HL-60 (cell line): ENCODE measurements around the gene RALY.

Experiments
- DNase-seq, 2 experiments: peaks; one replicate each; pipeline ENCODE4 v3.0.0-alpha.2; 2010 to 2020; ENCODE audit warnings: low read depth in 1 of 2, low spot score in 1 of 2
- H3K27ac ChIP-seq: fragments of 250-450 bp; sonication (Bioruptor Pico); replicated peaks from 2 replicates; pipeline ENCODE4 v1.5.1; 2020; ENCODE audit warnings: mild to moderate bottlenecking, moderate library complexity
- H3K27me3 ChIP-seq: fragments of 250-450 bp; sonication (Bioruptor Pico); 2 replicates; pipeline ENCODE4 v1.5.1; 2021; ENCODE audit warnings: mild to moderate bottlenecking, moderate library complexity; ENCODE audit not compliant: insufficient read depth, poor library complexity, severe bottlenecking
- H3K4me3 ChIP-seq: replicated peaks from 2 replicates; pipeline ENCODE4 v1.5.1; 2011; ENCODE audit warnings: mild to moderate bottlenecking, control low read depth, low read length; ENCODE audit not compliant: insufficient read depth
- GABPA ChIP-seq: IDR thresholded peaks from 2 replicates; pipeline ENCODE4 v1.6.1; 2012; ENCODE audit warnings: low read depth
- POLR2AphosphoS5 ChIP-seq: IDR thresholded peaks from 2 replicates; pipeline ENCODE4 v1.6.1; 2012; ENCODE audit warnings: low read depth
- SPI1 ChIP-seq: IDR thresholded peaks from 2 replicates; pipeline ENCODE4 v1.6.1; 2012; ENCODE audit warnings: low read depth, mild to moderate bottlenecking, borderline replicate concordance
- TF ChIP-seq, protein P1 (sequence below): IDR thresholded peaks from 2 replicates; pipeline ENCODE4 v1.6.1; 2012; ENCODE audit warnings: low read depth; ENCODE audit not compliant: insufficient replicate concordance
- TF ChIP-seq, protein P2 (sequence below): IDR thresholded peaks from one replicate; pipeline ENCODE4 v1.5.1; 2011; ENCODE audit warnings: low read length, control low read depth, inconsistent platforms; ENCODE audit not compliant: insufficient read depth

Gene RALY

DNA sequence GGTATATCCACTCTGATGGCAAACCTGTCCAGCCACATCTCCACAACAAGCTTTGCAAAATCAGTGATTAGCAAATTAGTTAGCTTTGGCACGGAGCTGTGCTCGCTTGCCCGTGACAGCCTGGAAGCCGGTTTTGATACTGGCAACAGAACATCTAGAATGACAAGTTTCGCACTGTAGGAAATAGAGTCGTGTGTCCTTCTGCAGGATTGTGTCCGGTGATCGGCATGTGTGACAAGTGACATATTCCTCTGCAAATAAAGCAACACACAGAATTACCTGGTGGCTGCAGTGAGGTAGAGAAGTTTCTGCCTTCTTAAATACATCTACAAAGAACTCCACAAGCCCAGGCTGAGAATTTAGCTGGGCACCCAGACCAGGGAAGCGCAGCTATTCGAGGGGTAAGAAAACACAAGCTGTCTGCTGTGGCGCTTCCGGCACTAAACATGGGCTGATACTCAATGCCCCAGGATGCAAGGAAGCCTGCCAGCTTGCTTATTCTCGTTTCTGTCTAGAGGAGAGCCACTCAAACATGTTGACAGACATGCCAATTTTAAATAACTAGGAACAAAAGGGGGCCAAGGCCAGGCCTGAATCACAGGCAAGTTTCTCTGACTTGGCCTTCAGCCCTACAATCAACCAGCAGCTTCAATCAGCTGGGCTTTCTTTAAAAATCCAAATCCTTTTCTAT is 96.1 kb downstream of the RALY start:
- no peak overlapping the region for H3K27ac ChIP-seq
- no peak for DNase-seq
- no peak overlapping the region for H3K4me3 ChIP-seq
- H3K27me3 ChIP-seq = no peaks in the 10 kb centered on the region
- TF ChIP-seq, protein P1, sequence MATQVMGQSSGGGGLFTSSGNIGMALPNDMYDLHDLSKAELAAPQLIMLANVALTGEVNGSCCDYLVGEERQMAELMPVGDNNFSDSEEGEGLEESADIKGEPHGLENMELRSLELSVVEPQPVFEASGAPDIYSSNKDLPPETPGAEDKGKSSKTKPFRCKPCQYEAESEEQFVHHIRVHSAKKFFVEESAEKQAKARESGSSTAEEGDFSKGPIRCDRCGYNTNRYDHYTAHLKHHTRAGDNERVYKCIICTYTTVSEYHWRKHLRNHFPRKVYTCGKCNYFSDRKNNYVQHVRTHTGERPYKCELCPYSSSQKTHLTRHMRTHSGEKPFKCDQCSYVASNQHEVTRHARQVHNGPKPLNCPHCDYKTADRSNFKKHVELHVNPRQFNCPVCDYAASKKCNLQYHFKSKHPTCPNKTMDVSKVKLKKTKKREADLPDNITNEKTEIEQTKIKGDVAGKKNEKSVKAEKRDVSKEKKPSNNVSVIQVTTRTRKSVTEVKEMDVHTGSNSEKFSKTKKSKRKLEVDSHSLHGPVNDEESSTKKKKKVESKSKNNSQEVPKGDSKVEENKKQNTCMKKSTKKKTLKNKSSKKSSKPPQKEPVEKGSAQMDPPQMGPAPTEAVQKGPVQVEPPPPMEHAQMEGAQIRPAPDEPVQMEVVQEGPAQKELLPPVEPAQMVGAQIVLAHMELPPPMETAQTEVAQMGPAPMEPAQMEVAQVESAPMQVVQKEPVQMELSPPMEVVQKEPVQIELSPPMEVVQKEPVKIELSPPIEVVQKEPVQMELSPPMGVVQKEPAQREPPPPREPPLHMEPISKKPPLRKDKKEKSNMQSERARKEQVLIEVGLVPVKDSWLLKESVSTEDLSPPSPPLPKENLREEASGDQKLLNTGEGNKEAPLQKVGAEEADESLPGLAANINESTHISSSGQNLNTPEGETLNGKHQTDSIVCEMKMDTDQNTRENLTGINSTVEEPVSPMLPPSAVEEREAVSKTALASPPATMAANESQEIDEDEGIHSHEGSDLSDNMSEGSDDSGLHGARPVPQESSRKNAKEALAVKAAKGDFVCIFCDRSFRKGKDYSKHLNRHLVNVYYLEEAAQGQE = no peak
- TF ChIP-seq SPI1 = no peak
- no peak for TF ChIP-seq GABPA
- TF ChIP-seq, protein P2, sequence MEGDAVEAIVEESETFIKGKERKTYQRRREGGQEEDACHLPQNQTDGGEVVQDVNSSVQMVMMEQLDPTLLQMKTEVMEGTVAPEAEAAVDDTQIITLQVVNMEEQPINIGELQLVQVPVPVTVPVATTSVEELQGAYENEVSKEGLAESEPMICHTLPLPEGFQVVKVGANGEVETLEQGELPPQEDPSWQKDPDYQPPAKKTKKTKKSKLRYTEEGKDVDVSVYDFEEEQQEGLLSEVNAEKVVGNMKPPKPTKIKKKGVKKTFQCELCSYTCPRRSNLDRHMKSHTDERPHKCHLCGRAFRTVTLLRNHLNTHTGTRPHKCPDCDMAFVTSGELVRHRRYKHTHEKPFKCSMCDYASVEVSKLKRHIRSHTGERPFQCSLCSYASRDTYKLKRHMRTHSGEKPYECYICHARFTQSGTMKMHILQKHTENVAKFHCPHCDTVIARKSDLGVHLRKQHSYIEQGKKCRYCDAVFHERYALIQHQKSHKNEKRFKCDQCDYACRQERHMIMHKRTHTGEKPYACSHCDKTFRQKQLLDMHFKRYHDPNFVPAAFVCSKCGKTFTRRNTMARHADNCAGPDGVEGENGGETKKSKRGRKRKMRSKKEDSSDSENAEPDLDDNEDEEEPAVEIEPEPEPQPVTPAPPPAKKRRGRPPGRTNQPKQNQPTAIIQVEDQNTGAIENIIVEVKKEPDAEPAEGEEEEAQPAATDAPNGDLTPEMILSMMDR = no peak
- TF ChIP-seq POLR2AphosphoS5 = no peak

DNA sequence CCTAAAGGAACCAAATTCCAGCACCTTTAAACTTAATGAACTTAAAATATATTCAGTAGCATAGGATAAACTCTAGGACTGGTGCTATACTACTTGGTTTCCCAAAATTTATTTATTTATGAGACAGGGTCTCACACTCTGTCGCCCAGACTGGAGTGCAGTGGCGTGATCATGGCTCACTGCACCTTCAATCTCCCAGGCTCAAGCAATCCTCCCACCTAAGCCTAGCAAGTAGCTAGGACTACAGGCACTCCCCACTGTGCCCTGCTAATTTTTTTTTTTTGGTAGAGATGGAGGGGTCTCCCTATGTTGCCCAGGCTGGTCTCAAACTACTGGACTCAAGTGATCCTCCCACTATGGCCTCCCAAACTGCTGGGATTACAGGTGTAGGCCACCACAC is 96.9 kb downstream of the RALY start:
- no peak for TF ChIP-seq SPI1
- TF ChIP-seq, protein P1 = no peak
- DNase-seq = no peak
- no peak overlapping the region for H3K4me3 ChIP-seq
- no peak overlapping the region for H3K27ac ChIP-seq
- H3K27me3 ChIP-seq = no peaks in the 10 kb centered on the region

DNA sequence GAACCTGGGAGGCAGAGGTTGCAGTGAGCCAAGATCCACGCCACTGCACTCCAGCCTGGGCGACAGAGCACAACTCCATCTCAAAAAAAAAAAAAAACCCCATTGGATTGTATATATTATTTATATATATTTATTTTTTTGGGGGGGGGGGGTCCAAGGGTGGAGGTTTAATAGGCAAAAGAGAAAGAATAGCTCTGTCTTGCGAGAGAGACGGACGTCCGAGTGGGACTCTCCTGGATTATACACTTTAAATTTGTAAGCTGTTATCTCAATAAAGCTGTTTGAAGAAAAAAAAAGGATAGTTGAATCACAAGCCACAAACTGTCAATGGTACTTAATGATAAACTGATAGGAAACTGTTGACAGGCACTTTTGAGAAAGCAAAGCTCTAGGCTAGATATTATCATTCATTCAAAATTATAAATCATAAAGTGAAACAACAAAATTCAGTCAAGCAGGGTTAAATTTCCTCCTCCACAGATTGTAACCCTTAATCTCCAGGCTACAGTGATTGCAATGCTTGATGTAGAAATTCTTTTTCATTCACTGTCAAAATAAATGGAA is 98.0 kb downstream of the RALY start:
- H3K27ac ChIP-seq = no peak overlapping the region
- no peak for DNase-seq
- no peaks in the 10 kb centered on the region for H3K27me3 ChIP-seq
- no peak overlapping the region for H3K4me3 ChIP-seq
- TF ChIP-seq POLR2AphosphoS5 (no peak), GABPA (no peak), SPI1 (no peak)
- TF ChIP-seq, protein P2 = no peak
- TF ChIP-seq, protein P1 = no peak
